ENCODE results near the gene CCDC28A.

DNA sequence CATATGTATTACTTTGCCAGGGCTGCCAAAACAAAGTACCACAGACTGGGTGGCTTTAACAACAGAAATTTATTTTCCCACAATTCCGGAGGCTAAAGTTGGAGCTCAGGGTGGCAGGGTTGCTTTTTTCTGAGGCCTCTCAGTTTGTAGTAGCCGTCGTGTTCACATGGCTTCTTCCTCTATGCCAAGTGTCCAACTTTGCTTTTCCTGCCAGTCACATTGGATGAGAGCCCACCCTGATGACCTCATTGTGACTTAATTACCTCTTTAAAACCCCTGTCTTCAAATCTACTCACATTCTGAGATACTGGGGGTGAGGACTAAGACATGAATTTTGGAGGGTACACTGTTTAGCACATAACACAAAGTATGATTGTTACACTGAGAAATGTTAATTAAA is 12.4 kb downstream of the CCDC28A start:
- TF ChIP-seq, protein P1, sequence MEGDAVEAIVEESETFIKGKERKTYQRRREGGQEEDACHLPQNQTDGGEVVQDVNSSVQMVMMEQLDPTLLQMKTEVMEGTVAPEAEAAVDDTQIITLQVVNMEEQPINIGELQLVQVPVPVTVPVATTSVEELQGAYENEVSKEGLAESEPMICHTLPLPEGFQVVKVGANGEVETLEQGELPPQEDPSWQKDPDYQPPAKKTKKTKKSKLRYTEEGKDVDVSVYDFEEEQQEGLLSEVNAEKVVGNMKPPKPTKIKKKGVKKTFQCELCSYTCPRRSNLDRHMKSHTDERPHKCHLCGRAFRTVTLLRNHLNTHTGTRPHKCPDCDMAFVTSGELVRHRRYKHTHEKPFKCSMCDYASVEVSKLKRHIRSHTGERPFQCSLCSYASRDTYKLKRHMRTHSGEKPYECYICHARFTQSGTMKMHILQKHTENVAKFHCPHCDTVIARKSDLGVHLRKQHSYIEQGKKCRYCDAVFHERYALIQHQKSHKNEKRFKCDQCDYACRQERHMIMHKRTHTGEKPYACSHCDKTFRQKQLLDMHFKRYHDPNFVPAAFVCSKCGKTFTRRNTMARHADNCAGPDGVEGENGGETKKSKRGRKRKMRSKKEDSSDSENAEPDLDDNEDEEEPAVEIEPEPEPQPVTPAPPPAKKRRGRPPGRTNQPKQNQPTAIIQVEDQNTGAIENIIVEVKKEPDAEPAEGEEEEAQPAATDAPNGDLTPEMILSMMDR (IDR thresholded peaks at IDR 0.05; ENCODE audit: borderline replicate concordance, extremely low read depth, low read length, poor library complexity, severe bottlenecking), result no peak
- no peak for TF ChIP-seq EZH2 (IDR thresholded peaks at IDR 0.05; ENCODE audit: borderline replicate concordance, low read depth, low read length, severe bottlenecking)

Measured in DND-41 (cell line).